GM19455 (cell line): ENCODE results near the gene OR6M1.

Experiments
- ATAC-seq: cut with Tn5 transposase; IDR thresholded peaks from one replicate; pipeline ENCODE4 v1.9.1; 2021; ENCODE audit not compliant: unreplicated experiment

Gene OR6M1, protein sequence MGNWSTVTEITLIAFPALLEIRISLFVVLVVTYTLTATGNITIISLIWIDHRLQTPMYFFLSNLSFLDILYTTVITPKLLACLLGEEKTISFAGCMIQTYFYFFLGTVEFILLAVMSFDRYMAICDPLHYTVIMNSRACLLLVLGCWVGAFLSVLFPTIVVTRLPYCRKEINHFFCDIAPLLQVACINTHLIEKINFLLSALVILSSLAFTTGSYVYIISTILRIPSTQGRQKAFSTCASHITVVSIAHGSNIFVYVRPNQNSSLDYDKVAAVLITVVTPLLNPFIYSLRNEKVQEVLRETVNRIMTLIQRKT

DNA sequence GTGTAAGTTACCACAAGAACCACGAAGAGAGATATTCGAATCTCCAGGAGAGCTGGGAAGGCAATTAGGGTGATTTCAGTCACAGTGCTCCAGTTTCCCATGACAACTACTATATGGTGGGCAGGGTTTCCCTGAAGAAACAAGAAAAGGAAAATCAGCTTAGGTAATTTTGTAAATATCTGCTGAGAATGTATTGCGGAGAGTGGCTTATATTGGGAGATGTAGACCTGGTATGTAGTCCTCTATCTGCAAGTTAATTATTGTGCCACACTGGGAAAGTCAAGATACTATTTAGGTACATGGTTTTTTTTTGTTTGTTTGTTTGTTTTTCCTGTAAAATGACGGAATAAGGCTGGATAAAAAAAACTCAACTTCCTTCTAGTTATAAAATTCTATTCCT is at the start of gene OR6M1:
OR6M1 (minus strand) TSS at position 101 of the 400 bp plus-strand sequence; CDS start at position 101, 0 bp downstream.
- no peak for ATAC-seq

DNA sequence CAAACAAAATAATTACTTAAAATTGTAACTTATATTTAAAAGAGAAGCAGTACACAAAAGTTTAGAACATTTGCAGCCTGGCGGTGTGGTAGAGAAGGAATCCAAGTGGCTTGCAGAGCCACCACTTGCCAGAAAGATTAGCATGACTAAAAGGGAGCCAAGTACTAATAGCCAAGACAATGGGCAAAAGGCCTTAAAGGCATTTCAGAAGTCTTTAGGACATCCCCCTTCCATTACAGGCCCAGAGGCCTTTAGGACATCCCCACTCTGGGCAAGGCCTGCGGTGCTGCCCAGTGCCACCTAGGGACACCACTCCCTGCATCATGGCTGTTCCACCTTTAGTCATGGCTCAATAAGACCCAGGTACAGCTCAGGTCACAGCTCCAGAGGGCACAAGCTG is 46.9 kb upstream of the OR6M1 start:
- ATAC-seq = no peak

DNA sequence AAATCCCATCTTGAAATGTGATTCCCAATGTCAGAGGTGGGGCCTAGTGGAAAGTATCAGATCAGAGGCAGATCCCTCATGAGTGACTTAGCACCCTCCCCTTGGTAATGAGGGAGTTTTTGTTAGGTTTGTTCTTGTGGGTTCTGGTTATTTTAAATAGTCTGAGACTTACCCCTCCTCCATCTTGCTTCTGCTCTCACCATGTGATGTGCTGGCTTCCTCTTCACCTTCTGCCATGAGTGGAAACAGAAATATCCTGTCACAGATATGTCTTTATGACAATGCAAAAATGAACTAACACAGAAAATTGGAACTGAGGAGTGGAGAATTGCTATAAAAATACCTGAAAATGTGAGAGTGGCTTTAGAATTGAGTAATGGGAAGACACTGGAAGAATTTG is 46.2 kb upstream of the OR6M1 start:
- no peak for ATAC-seq

DNA sequence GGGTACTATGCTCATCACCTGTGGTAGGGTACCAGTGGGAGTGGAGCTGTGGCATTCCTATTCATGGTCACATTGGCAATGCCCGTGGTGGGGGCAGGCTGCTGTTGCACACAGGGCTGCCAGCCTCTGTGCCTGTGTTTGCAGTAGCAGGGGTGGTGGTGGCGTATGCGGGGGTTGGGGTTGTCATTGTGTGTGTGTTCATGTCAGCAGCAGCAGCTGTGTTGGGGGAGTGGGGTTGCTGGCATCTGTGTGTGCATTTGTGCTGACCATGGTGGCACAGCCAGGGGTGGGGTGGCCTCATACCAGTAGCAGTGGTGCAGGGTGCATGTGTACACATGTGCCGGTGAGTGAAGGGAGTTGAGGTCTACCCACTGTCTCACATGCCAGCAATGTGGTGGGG is 45.0 kb upstream of the OR6M1 start:
- no peak for ATAC-seq

DNA sequence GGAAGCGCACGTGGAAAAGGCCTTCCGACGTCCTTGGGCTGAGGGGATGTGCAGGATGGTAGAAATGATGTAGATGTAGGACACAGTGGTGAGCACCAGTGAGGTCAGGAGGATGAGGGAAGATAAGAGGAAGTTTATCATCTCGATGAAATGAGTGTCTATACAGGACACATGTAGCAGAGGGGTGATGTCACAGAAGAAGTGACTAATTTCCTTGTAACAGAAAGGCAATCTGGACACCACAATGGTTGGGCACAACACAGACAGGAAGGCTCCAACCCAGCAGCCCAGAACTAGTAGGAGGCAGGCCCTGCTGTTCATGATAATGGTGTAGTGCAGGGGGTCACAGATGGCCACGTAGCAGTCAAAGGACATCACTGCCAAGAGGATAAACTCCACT is 35.0 kb upstream of the OR6M1 start:
- no peak for ATAC-seq

DNA sequence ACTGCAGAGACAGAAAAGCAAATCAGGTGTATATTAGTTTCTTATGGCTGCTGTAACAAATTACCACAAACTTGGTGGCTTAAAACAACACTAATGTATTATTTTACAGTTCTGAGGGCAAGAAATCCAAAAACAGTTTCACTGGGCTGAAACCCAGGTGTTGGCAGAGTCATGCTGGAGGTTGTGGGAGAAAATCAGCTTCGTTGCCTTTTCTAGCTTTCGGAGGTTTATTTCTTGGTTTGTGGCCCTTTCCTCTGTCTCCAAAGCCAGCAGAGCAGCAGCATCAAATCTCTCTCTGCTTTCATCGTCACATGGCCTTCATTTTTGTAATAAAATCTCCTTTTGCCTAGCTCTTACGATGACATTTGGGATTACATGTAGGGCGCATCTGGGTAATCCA is 33.0 kb upstream of the OR6M1 start:
- ATAC-seq = no peak

DNA sequence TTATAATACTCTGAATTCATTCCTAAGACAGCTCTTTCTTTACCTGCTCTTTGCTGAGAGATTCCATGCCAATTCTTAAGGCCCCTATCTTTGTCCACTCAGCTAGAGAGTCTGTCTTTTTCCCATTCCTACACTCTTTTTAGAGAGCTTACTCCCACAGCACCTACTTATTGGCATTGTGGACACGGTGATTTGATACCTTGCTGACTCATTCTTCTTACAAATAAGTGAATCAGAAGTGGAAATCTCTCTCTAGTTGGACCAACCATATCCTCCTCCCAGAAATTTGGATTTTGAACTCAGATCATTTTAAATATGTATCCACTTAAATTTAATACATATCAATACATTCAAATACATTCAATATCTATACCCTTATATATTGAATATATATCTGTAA is 32.5 kb upstream of the OR6M1 start:
- ATAC-seq = no peak

DNA sequence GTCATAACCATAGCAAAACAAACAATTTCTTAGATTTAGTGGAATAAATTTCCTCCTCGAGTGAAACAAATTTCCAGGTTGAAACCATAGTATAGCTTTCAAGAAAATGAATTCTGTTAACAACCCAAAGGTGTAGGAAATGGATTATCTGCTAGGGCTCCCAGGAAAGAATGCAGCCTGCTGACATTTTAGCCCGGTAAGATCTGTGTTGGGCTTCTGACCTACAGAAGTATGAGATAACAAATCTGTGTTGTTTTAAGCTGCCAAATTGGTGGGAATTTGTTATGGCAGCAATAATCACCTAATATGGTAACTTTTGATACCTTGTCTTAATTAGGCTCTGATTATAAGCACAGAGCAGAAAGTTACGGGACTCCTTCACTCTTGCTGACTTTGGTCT is 32.0 kb upstream of the OR6M1 start:
- no peak for ATAC-seq

DNA sequence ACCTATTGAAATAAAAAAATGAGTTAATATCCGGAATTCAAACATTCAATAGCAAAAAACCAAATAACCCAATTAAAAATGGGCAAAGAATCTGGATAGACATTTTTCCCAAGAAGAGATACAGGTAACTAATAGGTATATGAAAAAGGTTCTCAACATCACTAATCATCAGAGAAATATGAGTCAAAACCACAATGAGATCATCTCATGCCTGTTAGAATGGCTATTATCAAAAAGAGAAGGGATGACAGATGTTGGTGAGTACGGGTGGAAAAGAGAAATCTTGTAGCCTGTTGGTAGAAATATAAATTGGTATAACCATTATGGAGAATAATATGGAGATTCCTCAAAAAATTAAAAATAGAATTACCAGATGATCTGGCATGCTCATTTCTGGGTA is 26.9 kb upstream of the OR6M1 start:
- ATAC-seq = no peak

DNA sequence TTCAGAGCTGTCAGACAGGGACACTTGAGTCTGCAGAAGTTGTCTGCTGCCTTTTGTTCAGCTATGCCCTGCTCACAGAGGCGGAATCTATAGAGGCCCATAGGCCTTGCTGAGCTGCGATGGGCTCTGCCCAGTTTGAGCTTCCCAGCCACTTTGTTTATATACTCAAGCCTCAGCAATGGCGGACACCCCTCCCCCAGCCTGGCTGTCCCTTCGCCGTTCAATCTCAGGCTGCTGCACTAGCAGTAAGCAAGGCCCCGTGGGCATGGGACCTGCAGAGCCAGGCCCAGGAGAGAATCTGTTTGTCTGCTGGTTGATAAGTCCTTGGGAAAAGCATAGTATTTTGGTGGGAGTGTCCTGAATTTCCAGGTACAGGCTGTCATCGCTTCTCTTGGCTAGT is 23.6 kb upstream of the OR6M1 start:
- no peak for ATAC-seq

DNA sequence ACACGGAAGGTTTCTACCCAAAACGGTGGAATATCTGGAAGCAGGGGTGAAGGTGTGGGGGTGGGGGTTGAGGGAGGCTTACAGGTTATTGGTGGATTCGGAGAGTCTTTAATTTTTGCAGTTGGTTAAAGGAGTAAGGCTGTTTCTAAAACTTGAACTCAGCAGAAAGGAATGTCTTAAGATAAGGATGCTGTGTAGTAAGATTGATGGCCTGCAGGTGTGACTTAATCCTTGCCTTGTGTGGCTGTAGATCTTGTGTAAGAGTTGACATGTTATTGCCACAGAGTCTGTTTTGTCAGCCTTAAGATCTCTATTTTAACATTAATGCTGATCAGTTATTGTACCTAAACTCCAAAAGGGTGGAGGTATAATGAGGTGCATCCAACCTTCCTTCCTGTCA is 16.4 kb upstream of the OR6M1 start:
- no peak for ATAC-seq

DNA sequence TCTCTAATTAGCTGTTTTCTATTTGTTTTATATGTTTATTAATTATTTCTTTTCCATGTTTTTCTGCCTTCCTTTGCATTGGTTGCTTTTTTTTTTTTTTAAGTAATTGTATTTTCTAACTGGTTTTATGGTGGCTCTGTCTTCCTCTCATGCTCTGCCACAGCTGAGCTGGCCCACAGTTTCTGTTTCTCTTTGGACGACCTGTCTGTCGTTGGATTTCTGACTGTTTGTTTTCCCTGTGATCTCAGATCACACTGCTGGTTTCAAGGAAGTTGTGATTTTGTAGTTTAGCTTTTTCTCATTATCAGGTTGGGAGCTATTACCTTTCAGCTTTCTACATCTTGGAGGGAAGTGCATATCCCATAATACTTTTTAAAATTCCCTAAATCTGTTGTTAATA is 15.9 kb upstream of the OR6M1 start:
- ATAC-seq = no peak

DNA sequence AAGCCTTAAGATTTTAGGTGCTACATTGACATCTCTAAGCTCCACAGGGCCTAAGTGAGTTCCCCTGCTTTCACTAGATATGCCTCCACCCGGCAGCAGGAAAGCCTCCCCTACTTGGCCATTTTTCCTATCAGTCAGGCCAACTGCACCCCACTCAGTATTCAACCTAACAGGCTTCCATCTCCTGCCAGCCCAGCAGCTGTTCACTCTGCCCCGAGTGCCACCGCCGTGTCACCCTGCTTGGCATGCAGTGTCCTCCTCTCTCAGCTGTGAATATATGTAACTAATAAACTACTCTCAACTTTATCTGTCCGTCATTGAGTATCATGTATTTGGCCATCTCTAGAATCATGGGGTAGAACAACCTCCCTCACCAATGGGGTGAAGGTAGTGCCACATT is 9.0 kb upstream of the OR6M1 start:
- ATAC-seq = no peak

DNA sequence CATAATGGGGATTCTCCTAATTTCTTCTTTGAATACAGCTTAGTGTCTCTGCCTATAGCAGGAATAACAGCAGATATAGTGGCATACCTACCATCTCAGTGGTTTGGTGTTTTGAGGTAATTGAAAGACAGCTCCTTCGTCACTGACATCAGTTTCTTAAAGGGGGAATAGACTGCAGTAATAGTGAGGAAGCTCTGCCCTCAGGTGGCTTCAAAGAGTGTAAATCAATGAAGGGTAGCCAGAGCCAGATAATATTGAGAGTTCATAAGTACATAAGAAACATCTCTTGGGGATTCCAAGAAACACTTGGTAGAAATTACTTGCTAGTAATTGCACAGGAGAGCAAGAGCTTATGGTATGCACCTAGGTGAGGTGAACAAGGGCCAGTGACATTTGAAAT is 4.4 kb downstream of the OR6M1 start:
- no peak for ATAC-seq

DNA sequence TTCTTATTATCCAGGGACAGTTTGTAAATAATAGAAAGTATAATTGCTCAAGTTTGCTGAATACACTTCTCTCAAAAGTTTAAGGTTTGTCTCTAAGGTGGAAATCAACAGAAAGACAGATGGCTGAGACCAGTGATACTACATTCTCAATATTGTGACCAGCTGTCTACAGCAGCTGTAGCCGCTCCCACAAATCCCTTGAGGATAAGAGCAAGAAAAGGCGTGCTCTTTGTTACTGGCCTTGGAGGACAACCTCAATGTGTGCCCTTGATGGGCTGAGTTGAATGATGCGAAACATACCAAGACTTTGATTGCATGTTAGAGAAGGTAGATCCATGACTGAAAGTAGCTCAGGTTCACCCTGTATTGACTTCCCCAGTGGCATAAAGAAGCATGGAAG is 6.1 kb downstream of the OR6M1 start:
- ATAC-seq = no peak

DNA sequence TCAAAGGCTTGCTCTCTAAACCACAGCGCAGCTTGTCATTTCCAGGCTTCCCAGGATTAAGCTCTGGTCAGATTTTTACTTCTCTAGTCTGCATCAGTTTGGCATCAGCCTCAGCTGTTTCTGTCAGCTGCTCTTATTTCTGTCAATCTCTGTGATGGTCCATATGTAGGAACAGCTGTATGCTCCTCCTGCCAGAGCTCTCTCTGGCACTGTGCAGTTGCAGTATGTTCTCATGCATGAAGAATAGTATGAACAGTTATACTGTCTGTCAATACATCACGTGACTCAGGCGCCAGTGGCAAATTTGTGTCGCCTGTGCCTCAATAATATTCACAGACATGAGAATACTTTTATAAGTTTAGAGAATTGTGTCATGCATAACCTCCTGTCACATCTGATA is 6.7 kb downstream of the OR6M1 start:
- no peak for ATAC-seq

DNA sequence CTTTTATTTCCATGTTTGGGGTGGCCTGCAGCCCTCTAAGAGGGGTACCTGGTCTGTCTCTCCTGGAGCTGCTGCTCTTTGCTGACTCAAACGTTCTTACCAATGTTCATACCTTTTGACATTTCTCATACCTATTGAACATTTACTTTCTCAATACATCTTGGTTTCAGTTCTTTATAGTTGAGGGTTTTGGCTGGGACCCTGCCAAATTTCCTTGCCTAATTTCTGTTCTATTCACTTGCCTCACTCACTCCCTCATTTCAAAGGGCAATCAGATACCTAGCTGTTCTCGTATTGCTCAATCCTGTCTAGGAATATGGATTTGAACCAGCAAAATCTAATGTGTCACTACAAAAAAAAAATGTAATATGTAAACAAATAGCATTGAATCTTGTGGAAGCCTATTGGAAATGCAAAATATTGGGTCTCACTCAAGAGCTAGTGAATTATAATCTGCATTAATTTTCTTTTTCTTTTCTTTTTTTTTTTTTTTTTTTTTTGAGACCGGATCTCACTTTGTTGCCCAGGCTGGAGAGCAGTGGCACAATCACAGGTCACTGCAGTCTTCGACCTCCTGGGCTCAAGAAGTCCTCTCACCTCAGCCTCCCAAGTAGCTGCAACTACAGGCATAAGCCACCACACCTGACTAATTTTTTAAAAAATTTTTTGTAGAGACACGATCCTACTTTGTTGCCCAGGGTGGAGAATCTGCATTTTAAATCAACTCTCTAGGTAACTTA is 7.5 kb downstream of the OR6M1 start:
- no peak for ATAC-seq

DNA sequence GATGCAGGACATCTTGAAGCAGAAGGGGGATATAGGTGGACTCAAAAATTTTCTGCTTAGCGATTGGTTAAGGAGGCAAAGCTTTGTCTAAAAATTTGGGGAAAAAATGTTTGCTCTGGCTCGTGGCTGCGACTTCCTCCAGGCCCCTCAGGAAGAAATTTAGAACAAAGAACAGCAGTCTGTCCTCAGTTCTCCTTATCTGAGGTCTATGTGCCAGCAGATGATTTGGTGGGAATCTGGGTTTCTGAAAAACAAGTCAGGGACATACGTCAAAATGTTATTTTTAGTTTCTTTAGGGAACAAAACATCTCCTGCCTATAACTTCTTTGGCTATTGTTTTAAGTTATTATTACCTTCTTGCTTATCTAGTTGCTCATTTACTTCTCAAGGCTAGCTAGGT is 8.1 kb downstream of the OR6M1 start:
- no peak for ATAC-seq

DNA sequence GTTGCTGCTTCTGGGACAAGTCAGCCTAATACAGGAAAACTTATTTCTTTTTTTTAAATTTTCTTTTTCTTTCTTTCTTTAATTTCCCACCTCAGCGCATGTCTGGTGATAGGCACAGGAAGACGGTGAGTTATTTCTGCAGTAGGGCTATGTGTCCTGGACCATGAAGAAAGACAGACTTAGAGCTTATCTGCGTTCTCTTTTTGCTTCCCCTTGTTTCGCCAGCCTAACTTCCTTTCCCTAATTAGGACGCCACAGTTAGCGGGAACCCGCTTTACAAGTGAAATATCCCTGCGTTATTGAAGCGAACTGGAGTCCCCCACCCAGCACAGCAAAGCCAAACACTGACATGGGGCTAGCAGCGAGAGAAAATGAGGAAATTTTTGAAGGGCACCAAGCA is 8.6 kb downstream of the OR6M1 start:
- no peak for ATAC-seq

DNA sequence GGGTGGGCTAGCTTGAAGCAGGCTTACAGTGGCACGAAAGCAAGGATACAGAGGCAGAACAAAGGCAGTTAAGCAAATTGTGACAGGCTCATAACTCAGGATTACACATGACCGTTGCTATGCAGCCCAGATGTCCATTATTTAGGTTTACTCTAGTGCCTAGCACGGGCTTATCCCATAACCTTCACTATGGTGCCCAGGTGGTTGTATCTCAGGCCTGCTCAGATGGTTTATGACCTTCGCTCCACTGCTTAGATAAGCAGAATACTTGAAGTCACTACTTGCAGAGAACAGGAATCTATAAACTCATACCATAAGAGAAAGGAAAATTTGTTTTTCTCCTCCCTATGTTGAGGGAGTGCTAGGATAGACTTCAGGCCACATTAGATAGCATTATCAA is 9.0 kb downstream of the OR6M1 start:
- no peak for ATAC-seq

DNA sequence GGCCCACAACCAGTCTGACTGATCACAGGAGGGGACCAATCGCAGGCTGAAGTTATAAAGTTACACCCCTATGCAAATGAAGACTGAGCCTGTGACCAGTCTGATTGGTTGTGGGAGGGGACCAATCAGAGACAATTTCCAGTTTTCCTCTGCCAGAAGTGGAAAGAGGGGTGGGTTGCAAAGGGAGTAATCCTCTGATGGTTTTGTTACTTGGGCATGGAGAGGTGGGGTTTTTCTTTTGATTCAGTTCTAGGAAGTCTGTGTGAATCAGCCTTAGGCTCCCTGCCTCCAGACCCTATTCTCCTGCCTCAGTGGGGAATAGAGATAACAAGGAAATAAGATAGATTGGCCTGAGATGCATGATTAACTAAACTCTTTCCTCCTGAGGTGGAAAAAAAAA is 9.9 kb downstream of the OR6M1 start:
- no peak for ATAC-seq

DNA sequence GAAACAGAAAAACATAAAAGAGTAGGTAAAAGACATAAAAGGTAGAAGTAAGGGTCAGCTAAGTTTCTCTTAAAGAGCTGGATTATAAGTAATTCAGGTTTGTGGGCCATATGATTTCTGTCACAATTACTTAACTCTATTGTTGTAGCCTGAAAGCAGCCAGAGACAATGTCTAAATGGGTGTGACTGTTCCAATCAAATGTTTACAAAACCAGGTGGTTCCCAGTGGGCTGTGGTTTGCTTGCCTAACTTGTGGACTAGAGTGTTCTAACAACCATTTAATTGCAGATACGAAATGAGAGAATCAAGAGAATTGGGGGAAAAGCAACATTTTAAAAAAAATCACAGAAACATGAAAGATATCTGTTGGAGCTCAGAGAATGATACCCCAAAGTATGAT is 22.6 kb downstream of the OR6M1 start:
- ATAC-seq = no peak

DNA sequence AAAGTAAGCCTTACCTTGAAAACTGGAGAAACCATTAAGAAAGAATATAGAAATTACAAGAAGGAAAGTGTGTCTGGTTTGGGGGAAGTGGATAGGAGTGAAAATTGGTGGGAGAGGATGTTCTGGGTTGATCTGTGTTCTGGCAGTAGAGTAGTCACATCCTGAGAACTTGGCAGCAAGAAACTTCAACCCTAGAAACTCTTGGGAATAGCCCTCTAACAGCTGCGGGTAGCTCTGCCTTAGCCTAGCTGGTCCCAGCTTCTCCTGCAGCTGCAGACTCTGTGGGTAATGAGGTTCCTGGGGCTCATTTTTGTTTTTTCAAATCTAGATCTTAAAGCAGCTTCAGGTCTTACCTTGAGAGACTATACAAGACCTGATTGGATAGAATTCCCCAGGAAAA is 27.6 kb downstream of the OR6M1 start:
- ATAC-seq = no peak
